Fibroblast of lung (primary cell): Measurements from ENCODE around the gene MIGA1.

Source experiments
- CTCF ChIP-seq, 2 donors: IDR thresholded peaks in 1 of 2; conservative IDR thresholded peaks in 1 of 2; 1 replicate in 1 of 2; 2 replicates in 1 of 2; pipeline ENCODE4 v1.5.1; 2011 to 2012; ENCODE audit warnings: low read length in 2 of 2, control low read depth in 1 of 2, inconsistent platforms in 1 of 2, low read depth in 1 of 2, mild to moderate bottlenecking in 1 of 2
- EZH2 ChIP-seq: IDR thresholded peaks from 2 replicates; pipeline ENCODE4 v1.5.1; 2012; ENCODE audit warnings: low read length, control low read depth, mild to moderate bottlenecking; ENCODE audit errors: missing control alignments

GRCh38 chr1:77926561-77927357 is 147.3 kb downstream of the MIGA1 start:
- TF ChIP-seq CTCF (conservative IDR thresholded peaks at IDR 0.05 in 1 of 2, IDR thresholded peaks at IDR 0.05 in 1 of 2; ENCODE audit: low read depth in 1 of 2, low read length in 2 of 2) (no peak), EZH2 (no peak)
